TTC549 (cell line): Measurements from ENCODE around the gene EDN1.
A peak's percentile ranks its signal among the peaks of the same experiment; 100 is the strongest.

Experiments
- FAIRE-seq: peaks from 2 replicates; lab custom pipeline; 2012; peaks lifted over from hg19 to GRCh38; lab: Jason Lieb, UNC

EDN1 gene

GRCh38 chr6:12289933-12290820 is at the start of gene EDN1:
TSS of gene EDN1 (plus strand) at chr6:12290361. CDS start at chr6:12290630, 269 bp downstream.
- FAIRE-seq, result peak; percentile 93

GRCh38 chr6:12241493-12242175 is 48.5 kb upstream of the EDN1 start:
- no peak for FAIRE-seq

GRCh38 chr6:12243169-12243568 is 47.0 kb upstream of the EDN1 start:
- no peak for FAIRE-seq

GRCh38 chr6:12245360-12245759 is 44.8 kb upstream of the EDN1 start:
- FAIRE-seq, result no peak

GRCh38 chr6:12245763-12246718 is 44.1 kb upstream of the EDN1 start:
- no peak for FAIRE-seq

- no peak for FAIRE-seq
Measured at GRCh38 chr6:12246900-12247299, 43.3 kb upstream of the EDN1 start.

GRCh38 chr6:12249541-12250382 is 40.4 kb upstream of the EDN1 start:
- FAIRE-seq, result no peak

GRCh38 chr6:12250383-12250770 is 39.8 kb upstream of the EDN1 start:
- no peak for FAIRE-seq

- no peak for FAIRE-seq
Measured at GRCh38 chr6:12254210-12254609, 36.0 kb upstream of the EDN1 start.

GRCh38 chr6:12258191-12258590 is 32.0 kb upstream of the EDN1 start:
- no peak for FAIRE-seq

- FAIRE-seq, result no peak
Measured at GRCh38 chr6:12258591-12259075, 31.5 kb upstream of the EDN1 start.

- FAIRE-seq, result no peak
Measured at GRCh38 chr6:12260458-12261093, 29.6 kb upstream of the EDN1 start.

- no peak for FAIRE-seq
Measured at GRCh38 chr6:12261502-12261901, 28.7 kb upstream of the EDN1 start.

GRCh38 chr6:12262236-12263061 is 27.7 kb upstream of the EDN1 start:
- FAIRE-seq, result no peak

- FAIRE-seq, result no peak
Measured at GRCh38 chr6:12263403-12263802, 26.8 kb upstream of the EDN1 start.

GRCh38 chr6:12264671-12265070 is 25.5 kb upstream of the EDN1 start:
- FAIRE-seq, result no peak

GRCh38 chr6:12265296-12265695 is 24.9 kb upstream of the EDN1 start:
- FAIRE-seq, result no peak

GRCh38 chr6:12265791-12266190 is 24.4 kb upstream of the EDN1 start:
- FAIRE-seq, result no peak

GRCh38 chr6:12266571-12266970 is 23.6 kb upstream of the EDN1 start:
- no peak for FAIRE-seq

GRCh38 chr6:12269110-12269509 is 21.1 kb upstream of the EDN1 start:
- no peak for FAIRE-seq
